Right kidney (tissue), 9 donors: ENCODE results near the gene TLNRD1.
"Not testable (repeated sequence)": the region's sequence is repeated elsewhere in the genome, so short reads cannot be mapped to it uniquely, and the experiment has no call there.

Experiments used
- DNase-seq: peaks from one replicate; pipeline ENCODE4 v3.0.0-alpha.2; 2016
- long read RNA-seq, 8 donors: transcript quantifications; one replicate each; lab custom pipeline, GENCODE V29; 2026

TLNRD1 gene
- long read RNA-seq, donor 1, full-length matches to known transcripts = 26 of 26 reads
- long read RNA-seq, donor 1, partial matches to known transcripts = 0 of 26 reads
- long read RNA-seq, donor 1, other reads (novel, unspliced or antisense) = 0 of 26 reads
- long read RNA-seq, donor 2, full-length matches to known transcripts = 24 of 24 reads
- long read RNA-seq, donor 2, partial matches to known transcripts = 0 of 24 reads
- long read RNA-seq, donor 2, other reads (novel, unspliced or antisense) = 0 of 24 reads
- long read RNA-seq, donor 3, full-length matches to known transcripts = 14 of 14 reads
- long read RNA-seq, donor 3, partial matches to known transcripts = 0 of 14 reads
- long read RNA-seq, donor 3, other reads (novel, unspliced or antisense) = 0 of 14 reads
- long read RNA-seq, donor 4, full-length matches to known transcripts = 16 of 16 reads
- long read RNA-seq, donor 4, partial matches to known transcripts = 0 of 16 reads
- long read RNA-seq, donor 4, other reads (novel, unspliced or antisense) = 0 of 16 reads
- long read RNA-seq, donor 5, full-length matches to known transcripts = 20 of 20 reads
- long read RNA-seq, donor 5, partial matches to known transcripts = 0 of 20 reads
- long read RNA-seq, donor 5, other reads (novel, unspliced or antisense) = 0 of 20 reads
- long read RNA-seq, donor 6, full-length matches to known transcripts = 36 of 36 reads
- long read RNA-seq, donor 6, partial matches to known transcripts = 0 of 36 reads
- long read RNA-seq, donor 6, other reads (novel, unspliced or antisense) = 0 of 36 reads
- long read RNA-seq, donor 7 = 0 reads
- long read RNA-seq, donor 8, full-length matches to known transcripts = 22 of 22 reads
- long read RNA-seq, donor 8, partial matches to known transcripts = 0 of 22 reads
- long read RNA-seq, donor 8, other reads (novel, unspliced or antisense) = 0 of 22 reads

- DNase-seq = peak; percentile 97
These were observed at the start of gene TLNRD1 for GRCh38 chr15:81000624-81001151. TSS of gene TLNRD1 (plus strand) at chr15:81000923. CDS start at chr15:81002272, 1,349 bp downstream.

- no peak for DNase-seq
These were observed 48.8 kb upstream of the TLNRD1 start for GRCh38 chr15:80951941-80952340.

GRCh38 chr15:80953001-80953952 lies 47.4 kb upstream of the TLNRD1 start:
- DNase-seq = no peak

- no peak for DNase-seq
These were observed 46.6 kb upstream of the TLNRD1 start for GRCh38 chr15:80953953-80954778.

- not testable (repeated sequence) for DNase-seq
These were observed 44.9 kb upstream of the TLNRD1 start for GRCh38 chr15:80955571-80956452.

- DNase-seq = no peak
These were observed 43.2 kb upstream of the TLNRD1 start for GRCh38 chr15:80957556-80957955.

- DNase-seq = no peak
These were observed 42.7 kb upstream of the TLNRD1 start for GRCh38 chr15:80957976-80958375.

GRCh38 chr15:80958818-80959495 lies 41.8 kb upstream of the TLNRD1 start:
- no peak for DNase-seq

GRCh38 chr15:80965454-80965853 lies 35.3 kb upstream of the TLNRD1 start:
- DNase-seq = not testable (repeated sequence)

- DNase-seq = no peak
These were observed 34.1 kb upstream of the TLNRD1 start for GRCh38 chr15:80966431-80967197.

GRCh38 chr15:80967451-80967850 lies 33.3 kb upstream of the TLNRD1 start:
- DNase-seq = no peak

GRCh38 chr15:80967991-80968510 lies 32.7 kb upstream of the TLNRD1 start:
- DNase-seq = no peak

- DNase-seq = no peak
These were observed 31.4 kb upstream of the TLNRD1 start for GRCh38 chr15:80969316-80969715.

- DNase-seq = peak; percentile 37
These were observed 30.6 kb upstream of the TLNRD1 start for GRCh38 chr15:80970018-80970657.

- DNase-seq = no peak
These were observed 30.1 kb upstream of the TLNRD1 start for GRCh38 chr15:80970658-80971057.

- DNase-seq = no peak
These were observed 29.6 kb upstream of the TLNRD1 start for GRCh38 chr15:80971143-80971542.

- no peak for DNase-seq
These were observed 28.4 kb upstream of the TLNRD1 start for GRCh38 chr15:80972276-80972675.
